T-helper 1 cell treated with Interleukin-12 subunit alpha and Interleukin-12 subunit beta and Interleukin-4 antibody, amounts not matched to agents 30 ng/mL and 1 ng/mL, for 36 hours (primary cell): ENCODE results near the gene HS3ST3A1. TPM values are rescaled to one million over a fixed set of nuclear protein-coding genes. Genes with fewer than 3 reads are reported as not detected.

Source experiments
- intact Hi-C: fragments of 100-400 bp; cut with micrococcal nuclease; formaldehyde crosslinking; loops from one replicate; pipeline ENCODE4 v1.15.1; 2024
- total RNA-seq: library from RNA; stranded (reverse); gene quantifications from 2 replicates; pipeline ENCODE4 v1.2.3, GENCODE V29; 2022

The HS3ST3A1 gene
- total RNA-seq, 1 donor from 2014 or later = 11.8 TPM

GRCh38 chr17:13598353-13599167, 3.2 kb downstream of the HS3ST3A1 start:
- intact Hi-C loops = loop anchor here (5.0 to 10.0 kb wide), 5 partner anchors 469 to 1576 kb away; partner anchors contain the start of gene COX10

GRCh38 chr17:13597723-13598347, 3.9 kb downstream of the HS3ST3A1 start:
- intact Hi-C loops = loop anchor here (1.0 to 10.0 kb wide), 7 partner anchors 469 to 1577 kb away; partner anchors contain the start of gene COX10

GRCh38 chr17:13596241-13596923, 5.3 kb downstream of the HS3ST3A1 start:
- intact Hi-C loops = loop anchor here (2.0 to 10.0 kb wide), 6 partner anchors 471 to 1578 kb away; partner anchors contain the start of gene COX10

GRCh38 chr17:13595599-13595899, 6.2 kb downstream of the HS3ST3A1 start:
- intact Hi-C loops = loop anchor here (1.0 to 10.0 kb wide), 9 partner anchors 258 to 1579 kb away; partner anchors contain the start of gene COX10

GRCh38 chr17:13594762-13595598, 6.7 kb downstream of the HS3ST3A1 start:
- intact Hi-C loops = loop anchor here (1.0 to 10.0 kb wide), 11 partner anchors 258 to 1580 kb away; partner anchors contain the start of gene COX10

GRCh38 chr17:13594310-13594709, 7.4 kb downstream of the HS3ST3A1 start:
- intact Hi-C loops = loop anchor here (1.0 to 10.0 kb wide), 6 partner anchors 560 to 1580 kb away; no protein-coding TSS in a partner anchor

- intact Hi-C loops = loop anchor here (1.0 to 10.0 kb wide), 6 partner anchors 559 to 1581 kb away; no protein-coding TSS in a partner anchor
Observed at GRCh38 chr17:13593757-13594156, 8.0 kb downstream of the HS3ST3A1 start.

- intact Hi-C loops = loop anchor here (10.0 kb wide), 2 partner anchors 558 to 1582 kb away; no protein-coding TSS in a partner anchor
Observed at GRCh38 chr17:13593021-13593751, 8.5 kb downstream of the HS3ST3A1 start.

GRCh38 chr17:13592427-13592826, 9.3 kb downstream of the HS3ST3A1 start:
- intact Hi-C loops = loop anchor here (10.0 kb wide), 2 partner anchors 558 to 1582 kb away; no protein-coding TSS in a partner anchor

GRCh38 chr17:13590441-13590840, 11.3 kb downstream of the HS3ST3A1 start:
- intact Hi-C loops = loop anchor here (10.0 kb wide), 2 partner anchors 556 to 1584 kb away; no protein-coding TSS in a partner anchor

- intact Hi-C loops = loop anchor here (10.0 kb wide), 2 partner anchors 555 to 1585 kb away; no protein-coding TSS in a partner anchor
Observed at GRCh38 chr17:13589658-13590057, 12.1 kb downstream of the HS3ST3A1 start.

GRCh38 chr17:13587487-13588338, 14.0 kb downstream of the HS3ST3A1 start:
- intact Hi-C loops = no loop called here

GRCh38 chr17:13584701-13585080, 17.0 kb downstream of the HS3ST3A1 start:
- intact Hi-C loops = no loop called here

GRCh38 chr17:13583996-13584700, 17.6 kb downstream of the HS3ST3A1 start:
- intact Hi-C loops = no loop called here

GRCh38 chr17:13582776-13583547, 18.8 kb downstream of the HS3ST3A1 start:
- intact Hi-C loops = no loop called here

GRCh38 chr17:13581925-13582324, 19.8 kb downstream of the HS3ST3A1 start:
- intact Hi-C loops = no loop called here

- intact Hi-C loops = no loop called here
Observed at GRCh38 chr17:13580790-13581189, 20.9 kb downstream of the HS3ST3A1 start.
